CMK (cell line): ENCODE measurements around the gene VPS26C.

Experiments used
- DNase-seq: peaks from one replicate; pipeline ENCODE4 v3.0.0-alpha.2; 2010; ENCODE audit warnings: low read depth

Gene VPS26C

GRCh38 chr21:37202221-37203110 lies 64.7 kb downstream of the VPS26C start:
- DNase-seq, result no peak

- no peak for DNase-seq
Observed at GRCh38 chr21:37200641-37201480, 66.3 kb downstream of the VPS26C start.

- DNase-seq, result no peak
Observed at GRCh38 chr21:37199057-37199924, 67.8 kb downstream of the VPS26C start.

- DNase-seq, result no peak
Observed at GRCh38 chr21:37197746-37198145, 69.4 kb downstream of the VPS26C start.

- no peak for DNase-seq
Observed at GRCh38 chr21:37196847-37197246, 70.3 kb downstream of the VPS26C start.

GRCh38 chr21:37195610-37196009 lies 71.5 kb downstream of the VPS26C start:
- no peak for DNase-seq

GRCh38 chr21:37195059-37195458 lies 72.1 kb downstream of the VPS26C start:
- no peak for DNase-seq

GRCh38 chr21:37193676-37194075 lies 73.5 kb downstream of the VPS26C start:
- DNase-seq, result no peak

- no peak for DNase-seq
Observed at GRCh38 chr21:37193006-37193405, 74.1 kb downstream of the VPS26C start.

GRCh38 chr21:37192019-37192418 lies 75.1 kb downstream of the VPS26C start:
- DNase-seq, result no peak

GRCh38 chr21:37188825-37189224 lies 78.3 kb downstream of the VPS26C start:
- DNase-seq, result no peak

- no peak for DNase-seq
Observed at GRCh38 chr21:37186983-37187382, 80.2 kb downstream of the VPS26C start.

GRCh38 chr21:37184784-37185593 lies 82.1 kb downstream of the VPS26C start:
- no peak for DNase-seq

- DNase-seq, result no peak
Observed at GRCh38 chr21:37183749-37184148, 83.4 kb downstream of the VPS26C start.

- DNase-seq, result no peak
Observed at GRCh38 chr21:37182222-37182621, 84.9 kb downstream of the VPS26C start.

- DNase-seq, result no peak
Observed at GRCh38 chr21:37181059-37181458, 86.1 kb downstream of the VPS26C start.

GRCh38 chr21:37176716-37177115 lies 90.4 kb downstream of the VPS26C start:
- no peak for DNase-seq
